PC-9 (cell line): Measurements from ENCODE around the gene GTPBP8. TPM values are rescaled to one million over a fixed set of nuclear protein-coding genes. Genes with fewer than 3 reads are reported as not detected.

ENCODE experiments used
- BruUV-seq: library from RNA; stranded (reverse); fragments of 400-500 nt; replicated peaks from 2 replicates; lab custom pipeline; 2021; lab: Mats Ljungman, UMichigan
- CTCF ChIA-PET: fragments of 300-600 bp; sonication (Branson Sonifier 250); formaldehyde crosslinking; loops from one replicate; lab custom pipeline; 2022; ENCODE audit warnings: antibody characterized with exemption; lab: Charles Lee
- POLR2A ChIA-PET: fragments of 300-600 bp; sonication (Branson Sonifier 250); formaldehyde crosslinking; loops from one replicate; lab custom pipeline; 2022; ENCODE audit warnings: antibody characterized with exemption; ENCODE audit not compliant: unreplicated experiment; lab: Charles Lee
- DNase-seq, 2 experiments: peaks; one replicate each; pipeline versions ENCODE4 v3.0.0 to v3.0.0-alpha.2; 2015 to 2022; ENCODE audit warnings: mixed read lengths in 1 of 2
- H2AFZ ChIP-seq: fragments of 200-600 bp; sonication (generic); 2 replicates; pipeline ENCODE4 v1.8.1; 2017; ENCODE audit warnings: antibody characterized with exemption
- H3F3A ChIP-seq: fragments of 200-600 bp; sonication (generic); 2 replicates; pipeline ENCODE4 v1.8.1; 2017; ENCODE audit warnings: antibody characterized with exemption, mild to moderate bottlenecking, low read depth; ENCODE audit not compliant: insufficient read depth
- H3K27ac ChIP-seq: fragments of 200-600 bp; sonication (generic); 2 replicates; pipeline ENCODE4 v1.6.1; 2016; ENCODE audit warnings: mixed run types
- H3K27me3 ChIP-seq: fragments of 200-600 bp; sonication (generic); 2 replicates; pipeline ENCODE4 v1.6.1; 2016; ENCODE audit warnings: low read depth, mixed run types; ENCODE audit not compliant: insufficient read depth
- H3K36me3 ChIP-seq: fragments of 200-600 bp; sonication (generic); 2 replicates; pipeline ENCODE4 v1.6.1; 2016; ENCODE audit warnings: low read depth, mixed run types
- H3K4me1 ChIP-seq: fragments of 200-600 bp; sonication (generic); replicated peaks from 2 replicates; pipeline ENCODE4 v1.6.1; 2016; ENCODE audit warnings: mixed run types; ENCODE audit not compliant: insufficient read depth
- H3K4me2 ChIP-seq: fragments of 200-600 bp; sonication (generic); 2 replicates; pipeline ENCODE4 v1.6.1; 2017; ENCODE audit warnings: mixed run types
- H3K4me3 ChIP-seq: fragments of 200-600 bp; sonication (generic); 2 replicates; pipeline ENCODE4 v1.6.1; 2016; ENCODE audit warnings: mixed run types
- H3K79me2 ChIP-seq: fragments of 200-600 bp; sonication (generic); 2 replicates; pipeline ENCODE4 v1.6.1; 2017; ENCODE audit warnings: low read depth, mixed run types
- H3K9me2 ChIP-seq: fragments of 200-600 bp; sonication (generic); 2 replicates; pipeline ENCODE4 v1.8.1; 2017; ENCODE audit warnings: mild to moderate bottlenecking; ENCODE audit not compliant: insufficient read depth
- H3K9me3 ChIP-seq: fragments of 200-600 bp; sonication (generic); 2 replicates; pipeline ENCODE4 v1.8.1; 2016; ENCODE audit warnings: low read depth; ENCODE audit not compliant: insufficient read depth
- H4K20me1 ChIP-seq: fragments of 200-600 bp; sonication (generic); 2 replicates; pipeline ENCODE4 v1.8.1; 2017; ENCODE audit not compliant: insufficient read depth
- CTCF ChIP-seq: fragments of 200-600 bp; sonication (generic); conservative IDR thresholded peaks from 2 replicates; pipeline ENCODE4 v1.6.1; 2017; ENCODE audit warnings: mixed run types, antibody characterized with exemption, mild to moderate bottlenecking, moderate library complexity
- EZH2 ChIP-seq: fragments of 200-600 bp; sonication (generic); IDR thresholded peaks from 2 replicates; pipeline ENCODE4 v1.8.0; 2017; ENCODE audit warnings: antibody characterized with exemption, low read depth
- intact Hi-C: fragments of 100-400 bp; cut with micrococcal nuclease; formaldehyde crosslinking; loops from one replicate; pipeline ENCODE4 v1.10.0; 2022; ENCODE audit not compliant: unreplicated experiment
- total RNA-seq: library from RNA; stranded (reverse); gene quantifications from 2 replicates; pipeline ENCODE4 v1.2.3, GENCODE V29; 2021

GTPBP8 gene
- total RNA-seq, 1 experiment from 2014 or later, result 27.9 TPM

GRCh38 chr3:113038328-113038727, 47.5 kb downstream of the GTPBP8 start:
- Histone ChIP-seq H3K4me2 (no peak overlapping the region), H3K27me3 (no peaks in the 10 kb centered on the region), H3K9me3 (no peaks in the 10 kb centered on the region), H3K79me2 (no peaks in the 10 kb centered on the region), H4K20me1 (no peaks in the 10 kb centered on the region), H3K36me3 (no peaks in the 10 kb centered on the region), H3K4me1 (no peaks in the 10 kb centered on the region), H3F3A (no peaks in the 10 kb centered on the region), H3K9me2 (no peaks in the 10 kb centered on the region), H2AFZ (no peak overlapping the region), H3K27ac (no peak overlapping the region), H3K4me3 (no peak overlapping the region)
- CTCF ChIA-PET, result no interaction called here
- no peak for DNase-seq
- POLR2A ChIA-PET, result no interaction called here
- intact Hi-C loops, result loop anchor here (5.0 kb wide), 1 partner anchor 249 kb away; no protein-coding TSS in a partner anchor
- no peak for TF ChIP-seq CTCF
- TF ChIP-seq EZH2, result no peak
- BruUV-seq, result no TSS peak

- Histone ChIP-seq H4K20me1 (no peaks in the 10 kb centered on the region), H3K27ac (no peak overlapping the region), H3K9me3 (no peaks in the 10 kb centered on the region), H3K79me2 (no peaks in the 10 kb centered on the region), H3K4me1 (no peaks in the 10 kb centered on the region), H3K27me3 (no peaks in the 10 kb centered on the region), H3K36me3 (no peaks in the 10 kb centered on the region), H2AFZ (no peak overlapping the region), H3K9me2 (no peaks in the 10 kb centered on the region), H3K4me3 (no peak overlapping the region), H3F3A (no peaks in the 10 kb centered on the region), H3K4me2 (no peak overlapping the region)
- intact Hi-C loops, result loop anchor here (5.0 kb wide), 1 partner anchor 248 kb away; no protein-coding TSS in a partner anchor
- TF ChIP-seq CTCF (no peak), EZH2 (no peak)
- ChIA-PET POLR2A (no interaction called here), CTCF (no interaction called here)
- DNase-seq, result no peak
- BruUV-seq, result no TSS peak
These were observed 48.8 kb downstream of the GTPBP8 start for GRCh38 chr3:113039546-113039945.

GRCh38 chr3:113040231-113040630, 49.4 kb downstream of the GTPBP8 start:
- Histone ChIP-seq H3K27ac (no peak overlapping the region), H3K9me2 (no peaks in the 10 kb centered on the region), H3K9me3 (no peaks in the 10 kb centered on the region), H2AFZ (no peak overlapping the region), H3K79me2 (no peaks in the 10 kb centered on the region), H4K20me1 (no peaks in the 10 kb centered on the region), H3K36me3 (no peaks in the 10 kb centered on the region), H3K4me3 (no peak overlapping the region), H3K4me1 (no peaks in the 10 kb centered on the region), H3K27me3 (no peaks in the 10 kb centered on the region), H3F3A (no peaks in the 10 kb centered on the region), H3K4me2 (no peak overlapping the region)
- CTCF ChIA-PET, result no interaction called here
- DNase-seq, result no peak
- BruUV-seq, result no TSS peak
- no peak for TF ChIP-seq EZH2
- TF ChIP-seq CTCF, result no peak
- POLR2A ChIA-PET, result no interaction called here
- intact Hi-C loops, result no loop called here
